Muscle of leg (tissue), 11 donors: ENCODE results near the gene CDK14. TPM values are rescaled to one million over a fixed set of nuclear protein-coding genes. Genes with fewer than 3 reads are reported as not detected.

Experiments used
- DNase-seq: peaks from one replicate; pipeline ENCODE4 v3.0.0; 2013
- H3K27ac ChIP-seq: one replicate; pipeline ENCODE4 v1.5.1; 2013; ENCODE audit warnings: mild to moderate bottlenecking, low read length, control low read depth
- H3K27me3 ChIP-seq: one replicate; pipeline ENCODE4 v1.6.1; 2013; ENCODE audit warnings: low read length; ENCODE audit not compliant: control insufficient read depth, insufficient read depth
- H3K36me3 ChIP-seq: one replicate; pipeline ENCODE4 v1.6.1; 2013; ENCODE audit warnings: low read length; ENCODE audit not compliant: control insufficient read depth, insufficient read depth
- H3K4me1 ChIP-seq: one replicate; pipeline ENCODE4 v1.6.1; 2013; ENCODE audit warnings: low read length; ENCODE audit not compliant: control insufficient read depth, insufficient read depth
- H3K4me3 ChIP-seq: one replicate; pipeline ENCODE4 v1.5.1; 2013; ENCODE audit warnings: low read length, control low read depth
- H3K9me3 ChIP-seq: replicated peaks from 2 replicates; pipeline ENCODE4 v1.6.1; 2013; ENCODE audit warnings: low read depth, low read length; ENCODE audit not compliant: control insufficient read depth
- WGBS: methylation state at CpG from one replicate; pipeline ENCODE4 v1.1.5; 2013; ENCODE audit warnings: missing lambda C conversion rate; ENCODE audit not compliant: insufficient coverage; 5-methylcytosine and 5-hydroxymethylcytosine counted together
- polyA plus RNA-seq, 8 donors: library from polyadenylated mRNA; unstranded; fragments of 120-200 nt; gene quantifications; one replicate each; pipeline versions ENCODE4 v1.2.1 to v1.2.3, GENCODE V29; 2013; ENCODE audit warnings: inconsistent platforms in 1 of 8, low replicate concordance in 1 of 8; ENCODE audit not compliant: insufficient read length in 8 of 8, insufficient read depth in 1 of 8
- total RNA-seq: library from RNA; stranded (reverse); fragments of 120-200 nt; gene quantifications from one replicate; pipeline ENCODE4 v1.2.4, GENCODE V29; 2013

CDK14 gene
- total and polyA plus RNA-seq, 9 donors = 14.9 to 36.7 (median 21.3) TPM

DNA sequence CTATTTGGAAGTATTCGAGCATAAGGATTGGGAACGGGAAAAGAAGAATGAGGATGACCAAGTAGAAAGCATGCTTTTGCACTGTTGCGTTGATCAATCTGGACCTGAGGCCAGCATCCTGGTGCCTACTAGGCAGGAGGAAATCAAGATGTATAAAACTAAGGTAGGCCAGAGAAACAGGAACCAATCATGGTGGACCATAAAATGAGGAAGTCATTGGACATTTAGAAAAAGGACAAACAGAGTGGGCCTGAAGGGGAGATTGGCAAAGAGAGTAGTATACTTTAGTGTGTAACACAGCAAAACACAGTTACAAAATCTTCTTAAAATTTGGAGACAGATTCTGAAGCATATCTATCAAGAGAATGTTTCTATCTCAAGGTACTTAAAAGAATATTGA is 497.1 kb downstream of the CDK14 start:
- Histone ChIP-seq H3K4me3 (no peak overlapping the region), H3K27me3 (no peaks in the 10 kb centered on the region), H3K4me1 (peaks cover 3% of the 10 kb centered on the region), H3K9me3 (no peaks in the 10 kb centered on the region), H3K36me3 (no peaks in the 10 kb centered on the region), H3K27ac (no peak overlapping the region)
- 95% methylated on average over 3 of the region's 3 CpGs for WGBS
- no peak for DNase-seq

DNA sequence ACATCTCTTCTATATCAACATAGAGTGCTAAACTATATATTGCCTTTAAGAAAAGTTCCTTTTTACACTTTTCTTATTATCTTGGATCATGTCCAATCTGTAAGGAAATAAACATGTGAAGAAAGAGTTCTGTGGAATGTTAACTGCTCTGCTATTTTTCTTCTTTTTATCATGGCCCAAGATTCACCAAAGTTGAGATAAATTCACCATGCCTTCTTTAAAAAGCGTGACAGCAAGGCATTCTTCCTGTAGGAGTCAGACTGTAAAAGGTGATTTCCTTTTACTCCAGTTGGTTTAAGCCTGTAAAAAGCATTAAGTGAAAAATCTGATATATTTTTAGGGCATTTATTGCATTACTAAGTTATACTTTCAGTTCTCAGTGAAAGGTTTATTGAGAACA is 502.4 kb downstream of the CDK14 start:
- Histone ChIP-seq H3K9me3 (no peaks in the 10 kb centered on the region), H3K4me3 (no peak overlapping the region), H3K4me1 (no peaks in the 10 kb centered on the region), H3K27me3 (no peaks in the 10 kb centered on the region), H3K27ac (no peak overlapping the region), H3K36me3 (no peaks in the 10 kb centered on the region)
- WGBS = no CpG with 5 or more reads among the region's 1 CpG
- no peak for DNase-seq

DNA sequence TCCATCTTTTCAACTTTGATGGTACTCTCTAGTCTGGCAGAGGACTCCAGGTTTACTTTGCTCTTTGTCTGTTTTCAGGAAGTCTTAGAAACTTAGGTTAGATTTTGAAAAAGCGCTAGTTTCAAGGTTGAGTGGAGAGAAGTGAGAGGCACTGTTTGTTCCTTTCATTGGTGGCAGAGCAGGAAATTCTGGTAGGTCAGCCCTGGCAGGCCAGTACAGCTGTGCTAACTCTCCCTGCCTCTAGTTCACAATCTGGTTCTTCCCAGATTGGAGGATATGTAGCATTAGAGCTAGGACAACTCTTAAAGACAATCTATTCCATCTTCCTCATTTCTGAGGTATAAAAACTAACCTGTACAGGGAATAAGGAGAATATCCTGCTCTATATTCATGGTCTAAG is 507.2 kb downstream of the CDK14 start:
- no peak overlapping the region for H3K4me3 ChIP-seq
- H3K27ac ChIP-seq = no peak overlapping the region
- WGBS = no CpG with 5 or more reads among the region's 1 CpG
- H3K27me3 ChIP-seq = no peaks in the 10 kb centered on the region
- no peaks in the 10 kb centered on the region for H3K4me1 ChIP-seq
- no peak for DNase-seq
- H3K36me3 ChIP-seq = no peaks in the 10 kb centered on the region
- H3K9me3 ChIP-seq = no peaks in the 10 kb centered on the region

DNA sequence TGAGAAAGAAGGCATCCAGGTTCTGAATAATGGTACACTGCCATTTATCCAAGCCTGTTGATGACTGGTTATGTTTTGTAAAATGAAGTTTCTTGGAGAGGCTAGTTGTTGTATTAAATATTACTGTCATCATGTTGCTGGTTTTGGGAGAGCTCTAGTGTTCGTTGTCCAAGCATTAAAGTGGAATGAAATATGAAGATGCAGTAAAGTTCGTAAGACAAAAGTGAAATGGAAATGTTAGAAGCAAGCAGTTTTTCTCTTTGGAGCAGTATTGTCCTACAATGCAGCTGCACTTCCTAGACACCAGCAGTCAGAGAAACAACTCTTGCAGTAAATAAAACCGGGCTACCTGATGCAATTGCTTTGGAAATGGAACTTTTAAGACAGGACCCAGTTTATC is 511.3 kb downstream of the CDK14 start:
- H3K4me3 ChIP-seq = no peak overlapping the region
- no peaks in the 10 kb centered on the region for H3K36me3 ChIP-seq
- DNase-seq = peak; percentile 89
- no peaks in the 10 kb centered on the region for H3K9me3 ChIP-seq
- peak overlapping the region; percentile 78 for H3K27ac ChIP-seq
- 0% methylated on average over 1 of the region's 3 CpGs for WGBS
- no peaks in the 10 kb centered on the region for H3K27me3 ChIP-seq
- H3K4me1 ChIP-seq = no peaks in the 10 kb centered on the region

DNA sequence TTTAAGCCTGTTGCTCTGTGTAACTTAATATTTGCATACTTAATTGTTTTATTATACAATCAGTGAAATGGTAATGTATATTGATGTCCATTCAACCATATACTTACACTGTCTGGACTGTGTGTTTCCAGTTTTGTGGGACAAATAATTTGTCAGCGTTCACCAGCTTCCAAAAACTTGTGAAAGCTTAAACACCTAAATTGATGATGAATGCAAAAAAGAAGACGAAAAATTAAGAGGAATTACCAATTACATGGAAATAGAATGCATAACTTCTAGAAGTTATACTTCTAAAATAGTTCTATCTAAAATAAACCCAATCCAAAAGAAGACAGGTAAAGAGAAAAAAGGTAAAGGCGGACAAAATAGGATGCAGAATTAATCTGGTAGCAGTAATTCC is 513.1 kb downstream of the CDK14 start:
- no peak for DNase-seq
- H3K4me3 ChIP-seq = no peak overlapping the region
- no peaks in the 10 kb centered on the region for H3K4me1 ChIP-seq
- H3K27me3 ChIP-seq = no peaks in the 10 kb centered on the region
- no peaks in the 10 kb centered on the region for H3K36me3 ChIP-seq
- WGBS = no CpG with 5 or more reads among the region's 3 CpGs
- no peak overlapping the region for H3K27ac ChIP-seq
- H3K9me3 ChIP-seq = no peaks in the 10 kb centered on the region

DNA sequence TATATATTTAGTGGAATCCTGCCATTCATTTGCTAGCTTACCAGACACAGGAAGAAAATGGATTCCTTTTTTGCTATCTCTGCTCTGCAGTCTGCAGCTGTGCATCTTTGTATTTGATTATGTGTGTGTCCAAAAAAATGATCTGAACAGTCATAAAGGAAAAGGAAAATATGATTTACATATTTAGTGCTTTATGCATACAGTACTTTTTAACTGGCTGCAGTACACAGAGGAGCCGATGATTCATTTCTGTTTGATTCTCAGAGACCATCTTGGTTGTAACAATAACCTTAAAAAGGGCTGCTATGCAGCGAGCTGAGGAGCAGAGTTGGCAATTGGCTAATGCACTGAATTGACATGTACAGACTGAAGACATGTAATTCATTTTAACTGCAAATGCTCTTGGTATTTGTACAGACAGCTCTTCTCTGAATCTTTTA is 516.8 kb downstream of the CDK14 start:
- peak; percentile 87 for DNase-seq
- WGBS = 28% methylated on average over 2 of the region's 2 CpGs

DNA sequence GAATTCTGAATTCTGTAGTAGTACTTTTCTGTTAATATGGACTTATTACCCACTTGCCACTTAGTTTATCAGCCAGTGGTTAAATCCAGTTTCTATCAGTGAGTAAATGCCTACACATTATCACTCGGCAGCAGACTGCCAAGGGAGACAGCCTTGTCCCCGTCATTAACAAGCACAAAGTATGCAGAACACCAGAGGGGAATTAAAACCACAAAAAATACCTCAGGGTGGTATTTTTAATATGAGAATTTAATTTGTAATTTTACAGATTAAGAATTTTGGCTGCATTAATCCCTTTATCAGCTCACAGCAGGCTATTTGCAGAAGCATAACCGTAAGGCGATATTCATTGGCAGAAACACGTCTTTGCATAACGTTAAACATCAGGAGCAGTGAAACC is 518.1 kb downstream of the CDK14 start:
- Histone ChIP-seq H3K4me3 (no peak overlapping the region), H3K36me3 (no peaks in the 10 kb centered on the region), H3K4me1 (no peaks in the 10 kb centered on the region), H3K27ac (no peak overlapping the region), H3K9me3 (no peaks in the 10 kb centered on the region), H3K27me3 (no peaks in the 10 kb centered on the region)
- WGBS = no CpG with 5 or more reads among the region's 6 CpGs
- DNase-seq = no peak

More for the DNA sequence above, 516.8 kb downstream of the CDK14 start:
- no peaks in the 10 kb centered on the region for H3K4me1 ChIP-seq
- no peaks in the 10 kb centered on the region for H3K36me3 ChIP-seq
- no peak overlapping the region for H3K27ac ChIP-seq
- no peaks in the 10 kb centered on the region for H3K9me3 ChIP-seq
- no peaks in the 10 kb centered on the region for H3K27me3 ChIP-seq
- no peak overlapping the region for H3K4me3 ChIP-seq

DNA sequence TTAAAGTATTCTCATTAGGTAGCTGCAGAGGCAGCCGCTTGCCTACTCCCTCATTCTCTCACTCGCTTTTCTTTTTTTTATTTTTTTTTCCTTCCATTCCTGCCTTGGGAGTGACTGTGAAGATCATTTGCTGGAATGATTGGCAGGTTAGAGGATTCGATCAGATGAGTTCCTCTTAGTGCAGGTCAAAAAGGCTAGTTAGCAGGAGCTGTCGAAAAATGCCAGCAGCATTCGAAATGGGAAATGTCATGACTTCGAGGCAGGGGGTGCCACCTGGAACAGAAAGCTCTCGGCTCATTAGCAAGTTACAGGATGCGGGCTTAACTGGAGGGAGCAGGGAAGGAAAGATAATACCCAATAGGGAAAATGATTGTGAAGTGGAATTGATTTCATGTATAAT is 530.6 kb downstream of the CDK14 start:
- no peak overlapping the region for H3K4me3 ChIP-seq
- WGBS = 39% methylated on average over 6 of the region's 8 CpGs
- no peaks in the 10 kb centered on the region for H3K4me1 ChIP-seq

DNA sequence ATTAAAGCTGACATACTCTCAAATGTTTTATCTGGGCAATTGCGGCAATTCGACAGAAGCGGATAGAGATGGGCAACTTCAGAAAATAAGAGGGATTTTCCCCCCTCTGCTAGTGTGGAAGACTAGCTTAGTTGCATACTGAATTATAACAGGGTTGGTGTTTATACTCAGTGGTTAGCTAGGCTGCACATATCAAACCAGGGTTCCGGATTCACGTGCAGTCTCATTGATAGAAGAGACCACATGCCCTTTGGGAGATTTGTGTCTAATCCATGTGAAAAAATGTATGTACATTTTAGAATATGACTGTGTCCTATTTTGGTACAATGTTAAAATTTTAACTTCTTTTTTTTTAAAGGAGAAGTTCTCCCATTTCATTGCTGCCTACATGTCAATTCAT is 531.2 kb downstream of the CDK14 start:
- H3K27ac ChIP-seq = no peak overlapping the region
- DNase-seq = no peak
- no peaks in the 10 kb centered on the region for H3K27me3 ChIP-seq
- H3K4me1 ChIP-seq = no peaks in the 10 kb centered on the region
- H3K9me3 ChIP-seq = no peaks in the 10 kb centered on the region
- no peaks in the 10 kb centered on the region for H3K36me3 ChIP-seq
- no CpG with 5 or more reads among the region's 5 CpGs for WGBS
- no peak overlapping the region for H3K4me3 ChIP-seq

More for the DNA sequence above, 530.6 kb downstream of the CDK14 start:
- H3K27me3 ChIP-seq = no peaks in the 10 kb centered on the region
- H3K9me3 ChIP-seq = no peaks in the 10 kb centered on the region
- no peak overlapping the region for H3K27ac ChIP-seq
- no peaks in the 10 kb centered on the region for H3K36me3 ChIP-seq
- DNase-seq = no peak

DNA sequence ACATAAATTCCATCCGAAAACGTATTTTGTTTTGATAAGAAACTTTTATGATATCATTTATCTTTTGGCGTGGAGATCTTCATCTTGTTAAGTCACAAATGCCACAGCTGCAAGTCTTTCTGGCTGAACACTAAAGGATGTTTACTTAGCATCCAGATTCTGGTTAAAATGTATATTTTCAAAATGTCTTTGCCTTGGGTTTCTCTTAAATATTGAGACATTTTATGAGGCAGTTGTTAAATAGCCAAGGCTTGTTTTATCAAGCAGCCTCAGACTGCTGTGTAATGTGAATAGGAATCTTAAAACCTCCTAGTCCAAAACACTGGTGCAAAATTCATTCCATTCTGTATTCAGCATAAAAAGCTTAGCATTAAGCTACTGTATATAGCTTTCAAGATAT is 531.8 kb downstream of the CDK14 start:
- Histone ChIP-seq H3K27me3 (no peaks in the 10 kb centered on the region), H3K4me1 (no peaks in the 10 kb centered on the region), H3K9me3 (no peaks in the 10 kb centered on the region), H3K36me3 (no peaks in the 10 kb centered on the region), H3K4me3 (no peak overlapping the region), H3K27ac (no peak overlapping the region)
- WGBS = no CpG with 5 or more reads among the region's 3 CpGs
- no peak for DNase-seq

DNA sequence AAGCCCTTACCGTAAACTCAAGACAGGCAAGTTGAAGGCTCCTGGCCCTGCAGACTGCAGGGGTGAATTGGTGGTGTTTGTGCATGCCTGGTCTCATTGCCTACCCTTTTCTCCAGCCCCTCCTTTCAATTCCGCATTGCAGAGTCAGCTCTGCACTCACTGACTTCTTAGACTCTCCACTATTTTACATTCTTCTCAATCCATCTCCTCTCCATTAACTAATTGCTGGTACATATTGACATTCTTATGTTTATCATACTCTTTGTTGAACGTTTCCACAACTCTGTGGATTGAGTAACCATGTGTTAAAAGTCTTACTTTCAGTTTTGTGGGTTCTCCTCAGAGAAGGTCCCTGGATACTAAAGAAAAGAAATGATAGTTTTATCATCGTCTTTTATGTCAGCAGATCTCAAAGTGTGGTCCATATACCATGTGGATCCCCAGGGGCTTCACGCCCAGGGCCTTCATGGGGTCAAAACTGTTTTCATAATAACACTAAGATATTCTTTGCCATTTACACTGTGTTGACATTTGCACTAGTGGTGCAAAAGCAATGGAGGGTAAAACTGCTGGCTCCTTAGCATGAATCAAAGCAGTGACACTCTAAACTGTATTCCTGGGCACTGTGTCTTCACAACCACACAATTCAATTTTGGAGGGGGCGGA is 532.7 kb downstream of the CDK14 start:
- Histone ChIP-seq H3K27ac (no peak overlapping the region), H3K4me3 (no peak overlapping the region), H3K36me3 (no peaks in the 10 kb centered on the region), H3K27me3 (no peaks in the 10 kb centered on the region), H3K9me3 (no peaks in the 10 kb centered on the region), H3K4me1 (no peaks in the 10 kb centered on the region)
- 93% methylated on average over 2 of the region's 6 CpGs for WGBS
- DNase-seq = no peak
